HG03045 (cell line): ENCODE measurements around the gene TRIM59.

Experiments used
- ATAC-seq: cut with Tn5 transposase; IDR thresholded peaks from one replicate; pipeline ENCODE4 v1.9.1; 2021; ENCODE audit warnings: mild to moderate bottlenecking, moderate library complexity; ENCODE audit not compliant: unreplicated experiment

TRIM59 gene

GRCh38 chr3:160403796-160404470 is 45.7 kb downstream of the TRIM59 start:
- ATAC-seq = no peak

GRCh38 chr3:160403028-160403545 is 46.5 kb downstream of the TRIM59 start:
- ATAC-seq = no peak

- ATAC-seq = no peak
Observed at GRCh38 chr3:160402221-160403027, 47.2 kb downstream of the TRIM59 start.

GRCh38 chr3:160401291-160402095 is 48.1 kb downstream of the TRIM59 start:
- ATAC-seq = no peak

GRCh38 chr3:160400702-160401150 is 48.9 kb downstream of the TRIM59 start:
- ATAC-seq = no peak

GRCh38 chr3:160400030-160400701 is 49.4 kb downstream of the TRIM59 start:
- ATAC-seq = peak; percentile 21

GRCh38 chr3:160399125-160400029 is 50.2 kb downstream of the TRIM59 start, which contains the start of the genes IFT80 and SMC4:
Gene IFT80, minus strand, starts transcription at chr3:160399225. Its CDS starts 14,625 bp downstream, at chr3:160384600.
Gene SMC4, plus strand, starts transcription at chr3:160399650. Its CDS starts 1,177 bp downstream, at chr3:160400827.
- ATAC-seq = peak; percentile 91

GRCh38 chr3:160398820-160399124 is 50.8 kb downstream of the TRIM59 start:
- ATAC-seq = peak; percentile 5

GRCh38 chr3:160395297-160395696 is 54.3 kb downstream of the TRIM59 start:
- ATAC-seq = no peak

- ATAC-seq = no peak
Observed at GRCh38 chr3:160394009-160394392, 55.6 kb downstream of the TRIM59 start.

GRCh38 chr3:160393346-160394008 is 56.1 kb downstream of the TRIM59 start:
- no peak for ATAC-seq

GRCh38 chr3:160392798-160393197 is 56.8 kb downstream of the TRIM59 start:
- ATAC-seq = no peak

- ATAC-seq = no peak
Observed at GRCh38 chr3:160390565-160391138, 58.9 kb downstream of the TRIM59 start.
